NOMO-1 treated with DMSO at 0.1 percent for 48 hours (cell line): Measurements from ENCODE around the gene CACNA1C.
"Not testable (repeated sequence)": the region's sequence is repeated elsewhere in the genome, so short reads cannot be mapped to it uniquely, and the experiment has no call there.

Experiments used
- DNase-seq: peaks from one replicate; lab custom pipeline; 2025; ENCODE audit not compliant: unreplicated experiment; lab: John Stamatoyannopoulos, UW

CACNA1C gene

GRCh38 chr12:2692080-2692479 lies 639.3 kb downstream of the CACNA1C start:
- no peak for DNase-seq

GRCh38 chr12:2693244-2693860 lies 640.6 kb downstream of the CACNA1C start:
- DNase-seq, result peak; percentile 31

- no peak for DNase-seq
Observed at GRCh38 chr12:2693980-2694610, 641.3 kb downstream of the CACNA1C start.

GRCh38 chr12:2696136-2696535 lies 643.3 kb downstream of the CACNA1C start:
- peak; percentile 77 for DNase-seq

GRCh38 chr12:2697057-2697800 lies 644.4 kb downstream of the CACNA1C start:
- no peak for DNase-seq

GRCh38 chr12:2698566-2698965 lies 645.8 kb downstream of the CACNA1C start:
- DNase-seq, result no peak

GRCh38 chr12:2710701-2711100 lies 657.9 kb downstream of the CACNA1C start:
- DNase-seq, result no peak

GRCh38 chr12:2719392-2719791 lies 666.6 kb downstream of the CACNA1C start:
- no peak for DNase-seq

GRCh38 chr12:2722806-2723205 lies 670.0 kb downstream of the CACNA1C start:
- DNase-seq, result no peak

GRCh38 chr12:2732290-2732689 lies 679.5 kb downstream of the CACNA1C start:
- no peak for DNase-seq

GRCh38 chr12:2733493-2734355 lies 680.9 kb downstream of the CACNA1C start:
- DNase-seq, result no peak

GRCh38 chr12:2735432-2735831 lies 682.6 kb downstream of the CACNA1C start:
- DNase-seq, result no peak

GRCh38 chr12:2737656-2738241 lies 685.0 kb downstream of the CACNA1C start:
- DNase-seq, result no peak

GRCh38 chr12:2739069-2739468 lies 686.3 kb downstream of the CACNA1C start:
- DNase-seq, result no peak

GRCh38 chr12:2739832-2740641 lies 687.2 kb downstream of the CACNA1C start:
- DNase-seq, result no peak

- DNase-seq, result not testable (repeated sequence)
Observed at GRCh38 chr12:2742037-2742436, 689.2 kb downstream of the CACNA1C start.

GRCh38 chr12:2743478-2743877 lies 690.7 kb downstream of the CACNA1C start:
- DNase-seq, result no peak

GRCh38 chr12:2745655-2746054 lies 692.9 kb downstream of the CACNA1C start:
- no peak for DNase-seq
